ENCODE data around the gene CPSF3. TPM values are rescaled to one million over a fixed set of nuclear protein-coding genes. Genes with fewer than 3 reads are reported as not detected.
"Not testable (repeated sequence)": the region's sequence is repeated elsewhere in the genome, so short reads cannot be mapped to it uniquely, and the experiment has no call there.

The CPSF3 gene
- total RNA-seq, 2 experiments from 2014 or later = 13.2 to 13.8 TPM

DNA sequence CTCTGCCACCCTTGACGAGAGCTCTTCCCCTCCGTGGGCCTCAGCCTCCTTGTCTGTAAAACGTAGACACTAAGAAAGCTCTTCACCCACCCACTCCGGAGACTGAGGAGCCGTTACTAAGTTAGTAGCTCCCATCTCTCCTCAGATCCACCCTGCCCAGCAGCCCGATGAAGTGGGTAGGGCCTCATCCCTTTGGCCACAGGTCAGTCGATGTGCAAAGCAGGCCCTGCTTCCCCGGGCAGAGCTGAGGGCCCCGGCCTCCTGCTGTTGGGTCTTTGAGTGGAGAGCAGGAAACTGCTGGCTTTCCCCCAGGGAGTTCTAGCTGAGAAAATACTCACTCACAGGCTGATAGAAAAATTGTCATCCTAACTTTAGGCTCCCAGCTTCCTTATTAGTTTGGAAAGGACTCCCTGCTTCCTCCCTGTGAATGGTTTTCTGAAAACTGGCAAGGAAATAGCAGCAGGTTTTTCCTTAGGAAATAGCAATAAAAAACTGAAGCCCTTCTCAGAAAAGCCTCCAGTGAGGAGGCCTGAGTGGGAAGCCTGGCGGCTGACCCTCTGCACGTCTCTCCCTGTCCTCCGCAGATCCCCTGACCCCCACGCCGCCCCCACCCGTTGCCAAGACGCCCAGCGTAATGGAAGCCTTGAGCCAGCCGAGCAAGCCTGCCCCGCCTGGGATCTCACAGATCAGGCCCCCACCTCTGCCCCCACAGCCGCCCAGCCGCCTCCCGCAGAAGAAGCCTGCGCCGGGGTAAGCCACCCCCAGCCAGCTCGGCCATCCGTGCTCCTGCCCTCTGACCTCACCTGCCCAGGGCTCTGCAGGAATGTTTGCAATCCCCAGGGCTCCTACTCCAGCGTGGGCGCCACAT, 30.3 kb upstream of the CPSF3 start:
- ChIA-PET POLR2A (no interaction called here), CTCF (no interaction called here)
- Histone ChIP-seq H3K9me3 (ENCODE audit: control insufficient read depth in 1 of 2, insufficient read depth in 1 of 2, low read length in 2 of 2) (no peaks in the 10 kb centered on the region), H3K36me3 (ENCODE audit: insufficient read depth, low read length) (no peaks in the 10 kb centered on the region), H3K27me3 (ENCODE audit: control insufficient read depth in 1 of 2, insufficient read depth in 2 of 2, low read length in 2 of 2) (no peaks in the 10 kb centered on the region), H3K27ac (ENCODE audit: low read depth in 1 of 2, low read length in 2 of 2) (no peak overlapping the region), H3K4me3 (ENCODE audit: low read length) (no peak overlapping the region), H3K4me1 (ENCODE audit: insufficient read depth, low read length) (no peaks in the 10 kb centered on the region)
- ATAC-seq (ENCODE audit: poor library complexity) (no peak), DNase-seq (no peak)
- Mint-ChIP-seq H3K27me3 (no peaks in the 10 kb centered on the region), H3K4me1 (ENCODE audit: low read depth) (no peaks in the 10 kb centered on the region), H3K9me3 (no peaks in the 10 kb centered on the region), H3K27ac (no peak overlapping the region), H3K36me3 (ENCODE audit: low read depth) (no peaks in the 10 kb centered on the region), H3K4me3 (no peak overlapping the region)
- intact Hi-C loops (cut with DNase I, micrococcal nuclease) = no loop called here
- TF ChIP-seq, protein P1, sequence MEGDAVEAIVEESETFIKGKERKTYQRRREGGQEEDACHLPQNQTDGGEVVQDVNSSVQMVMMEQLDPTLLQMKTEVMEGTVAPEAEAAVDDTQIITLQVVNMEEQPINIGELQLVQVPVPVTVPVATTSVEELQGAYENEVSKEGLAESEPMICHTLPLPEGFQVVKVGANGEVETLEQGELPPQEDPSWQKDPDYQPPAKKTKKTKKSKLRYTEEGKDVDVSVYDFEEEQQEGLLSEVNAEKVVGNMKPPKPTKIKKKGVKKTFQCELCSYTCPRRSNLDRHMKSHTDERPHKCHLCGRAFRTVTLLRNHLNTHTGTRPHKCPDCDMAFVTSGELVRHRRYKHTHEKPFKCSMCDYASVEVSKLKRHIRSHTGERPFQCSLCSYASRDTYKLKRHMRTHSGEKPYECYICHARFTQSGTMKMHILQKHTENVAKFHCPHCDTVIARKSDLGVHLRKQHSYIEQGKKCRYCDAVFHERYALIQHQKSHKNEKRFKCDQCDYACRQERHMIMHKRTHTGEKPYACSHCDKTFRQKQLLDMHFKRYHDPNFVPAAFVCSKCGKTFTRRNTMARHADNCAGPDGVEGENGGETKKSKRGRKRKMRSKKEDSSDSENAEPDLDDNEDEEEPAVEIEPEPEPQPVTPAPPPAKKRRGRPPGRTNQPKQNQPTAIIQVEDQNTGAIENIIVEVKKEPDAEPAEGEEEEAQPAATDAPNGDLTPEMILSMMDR (IDR thresholded peaks at IDR 0.05) = no peak

- no peaks in the 10 kb centered on the region for H3K9me3 ChIP-seq (ENCODE audit: control insufficient read depth in 1 of 2, insufficient read depth in 1 of 2, low read length in 2 of 2)
- no peak overlapping the region for H3K27ac ChIP-seq (ENCODE audit: low read depth in 1 of 2, low read length in 2 of 2)
- no peak overlapping the region for H3K4me3 Mint-ChIP-seq
- DNase-seq = no peak
- no peak for ATAC-seq (ENCODE audit: poor library complexity)
- no peaks in the 10 kb centered on the region for H3K36me3 Mint-ChIP-seq (ENCODE audit: low read depth)
- no peak overlapping the region for H3K4me3 ChIP-seq (ENCODE audit: low read length)
- CTCF ChIA-PET = no interaction called here
- TF ChIP-seq, protein P1 (IDR thresholded peaks at IDR 0.05) = no peak
- H3K4me1 ChIP-seq (ENCODE audit: insufficient read depth, low read length) = no peaks in the 10 kb centered on the region
- H3K4me1 Mint-ChIP-seq (ENCODE audit: low read depth) = no peaks in the 10 kb centered on the region
- H3K27me3 ChIP-seq (ENCODE audit: control insufficient read depth in 1 of 2, insufficient read depth in 2 of 2, low read length in 2 of 2) = no peaks in the 10 kb centered on the region
- no peaks in the 10 kb centered on the region for H3K9me3 Mint-ChIP-seq
- intact Hi-C loops (cut with DNase I, micrococcal nuclease) = no loop called here
- POLR2A ChIA-PET = no interaction called here
- no peaks in the 10 kb centered on the region for H3K27me3 Mint-ChIP-seq
- H3K27ac Mint-ChIP-seq = no peak overlapping the region
- H3K36me3 ChIP-seq (ENCODE audit: insufficient read depth, low read length) = no peaks in the 10 kb centered on the region
Observed at GRCh38 chr2:9394816-9395215, 28.6 kb upstream of the CPSF3 start.

- Histone ChIP-seq H3K27ac (ENCODE audit: low read depth in 1 of 2, low read length in 2 of 2) (no peak overlapping the region), H3K9me3 (ENCODE audit: control insufficient read depth in 1 of 2, insufficient read depth in 1 of 2, low read length in 2 of 2) (no peaks in the 10 kb centered on the region), H3K4me1 (ENCODE audit: insufficient read depth, low read length) (no peaks in the 10 kb centered on the region), H3K27me3 (ENCODE audit: control insufficient read depth in 1 of 2, insufficient read depth in 2 of 2, low read length in 2 of 2) (no peaks in the 10 kb centered on the region), H3K4me3 (ENCODE audit: low read length) (no peak overlapping the region), H3K36me3 (ENCODE audit: insufficient read depth, low read length) (no peaks in the 10 kb centered on the region)
- H3K27me3 Mint-ChIP-seq = no peaks in the 10 kb centered on the region
- intact Hi-C loops (cut with DNase I, micrococcal nuclease) = no loop called here
- ATAC-seq (ENCODE audit: poor library complexity) (no peak), DNase-seq (no peak)
- no peak overlapping the region for H3K27ac Mint-ChIP-seq
- no peaks in the 10 kb centered on the region for H3K36me3 Mint-ChIP-seq (ENCODE audit: low read depth)
- H3K9me3 Mint-ChIP-seq = no peaks in the 10 kb centered on the region
- POLR2A ChIA-PET = no interaction called here
- CTCF ChIA-PET = no interaction called here
- TF ChIP-seq, protein P1 (IDR thresholded peaks at IDR 0.05) = no peak
- peaks cover 4% of the 10 kb centered on the region for H3K4me1 Mint-ChIP-seq (ENCODE audit: low read depth)
- no peak overlapping the region for H3K4me3 Mint-ChIP-seq
Observed at GRCh38 chr2:9397201-9397600, 26.3 kb upstream of the CPSF3 start.

DNA sequence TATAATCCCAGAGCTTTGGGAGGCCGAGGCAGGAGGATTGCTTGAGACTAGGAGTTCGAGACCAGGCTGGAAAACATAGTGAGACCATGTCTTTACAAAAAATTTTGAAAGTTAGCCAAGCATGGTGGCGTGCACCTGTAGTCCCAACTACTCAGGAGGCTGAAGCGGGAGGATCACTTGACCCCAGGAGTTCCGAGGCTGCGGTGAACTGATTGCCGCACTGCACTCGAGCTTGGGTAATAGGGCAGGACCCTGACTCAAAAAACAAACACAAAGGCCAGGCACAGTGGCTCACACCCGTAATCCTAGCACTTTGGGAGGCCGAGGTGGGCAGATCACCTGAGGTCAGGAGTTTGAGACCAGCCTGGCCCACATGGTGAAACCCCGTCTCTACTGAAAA, 25.2 kb upstream of the CPSF3 start:
- DNase-seq; H3K4me3 Mint-ChIP-seq; H3K36me3 ChIP-seq (ENCODE audit: insufficient read depth, low read length); POLR2A ChIA-PET; H3K27me3 ChIP-seq (ENCODE audit: control insufficient read depth in 1 of 2, insufficient read depth in 2 of 2, low read length in 2 of 2); H3K27ac Mint-ChIP-seq; H3K4me1 ChIP-seq (ENCODE audit: insufficient read depth, low read length); H3K9me3 ChIP-seq (ENCODE audit: control insufficient read depth in 1 of 2, insufficient read depth in 1 of 2, low read length in 2 of 2); CTCF ChIA-PET; intact Hi-C loops (cut with DNase I, micrococcal nuclease); H3K4me1 Mint-ChIP-seq (ENCODE audit: low read depth); H3K4me3 ChIP-seq (ENCODE audit: low read length); H3K27me3 Mint-ChIP-seq; H3K27ac ChIP-seq (ENCODE audit: low read depth in 1 of 2, low read length in 2 of 2); ATAC-seq (ENCODE audit: poor library complexity); H3K36me3 Mint-ChIP-seq (ENCODE audit: low read depth); H3K9me3 Mint-ChIP-seq: not testable (repeated sequence)

Measured in CD4-positive, alpha-beta T cell (primary cell).